Inflammatory macrophage treated with lipopolysaccharide for 4 hours (primary cell): ENCODE measurements around the gene DHCR24.

ENCODE experiments used
- DNase-seq: peaks from one replicate; pipeline ENCODE4 v3.0.0-alpha.2; 2020

Gene DHCR24

DNA sequence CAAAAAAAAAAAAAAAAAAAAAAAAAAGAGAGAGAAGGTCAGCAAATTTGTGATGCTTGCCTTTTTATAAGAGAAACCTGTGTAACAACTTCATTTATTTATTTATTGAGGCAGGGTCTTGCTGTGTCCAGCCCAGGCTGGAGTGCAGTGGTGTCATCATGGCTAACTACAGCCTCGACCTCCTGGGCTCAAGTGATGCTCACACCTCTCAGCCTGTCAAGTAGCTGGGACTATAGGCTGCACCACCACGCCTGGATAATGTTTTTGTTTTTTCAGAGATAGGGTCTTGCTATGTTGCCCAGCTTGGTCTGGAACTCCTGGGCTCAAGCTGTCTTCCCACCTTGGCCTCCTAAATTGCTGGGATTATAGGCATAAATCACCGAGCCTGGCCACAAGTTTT lies 42.4 kb downstream of the DHCR24 start:
- no peak for DNase-seq

DNA sequence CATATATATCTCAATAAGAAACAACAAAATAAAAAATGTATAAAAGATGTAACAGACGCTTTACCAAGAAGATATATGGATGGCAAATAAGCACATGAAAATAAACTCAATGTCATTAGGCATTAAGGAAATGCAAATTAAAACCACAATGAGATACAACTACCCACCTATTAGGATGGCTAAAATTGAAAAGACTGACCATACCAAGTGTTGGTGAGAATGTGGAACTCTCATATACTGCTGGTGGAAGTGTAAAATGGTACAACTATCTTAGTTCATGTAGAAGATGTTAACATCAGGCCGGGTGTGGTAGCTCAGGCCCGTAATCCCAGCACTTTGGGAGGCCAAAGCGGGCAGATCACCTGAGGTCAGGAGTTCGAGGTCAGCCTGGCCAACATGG lies 43.5 kb downstream of the DHCR24 start:
- no peak for DNase-seq

GRCh38 chr1:54842963-54843362 lies 44.0 kb downstream of the DHCR24 start:
- no peak for DNase-seq

DNA sequence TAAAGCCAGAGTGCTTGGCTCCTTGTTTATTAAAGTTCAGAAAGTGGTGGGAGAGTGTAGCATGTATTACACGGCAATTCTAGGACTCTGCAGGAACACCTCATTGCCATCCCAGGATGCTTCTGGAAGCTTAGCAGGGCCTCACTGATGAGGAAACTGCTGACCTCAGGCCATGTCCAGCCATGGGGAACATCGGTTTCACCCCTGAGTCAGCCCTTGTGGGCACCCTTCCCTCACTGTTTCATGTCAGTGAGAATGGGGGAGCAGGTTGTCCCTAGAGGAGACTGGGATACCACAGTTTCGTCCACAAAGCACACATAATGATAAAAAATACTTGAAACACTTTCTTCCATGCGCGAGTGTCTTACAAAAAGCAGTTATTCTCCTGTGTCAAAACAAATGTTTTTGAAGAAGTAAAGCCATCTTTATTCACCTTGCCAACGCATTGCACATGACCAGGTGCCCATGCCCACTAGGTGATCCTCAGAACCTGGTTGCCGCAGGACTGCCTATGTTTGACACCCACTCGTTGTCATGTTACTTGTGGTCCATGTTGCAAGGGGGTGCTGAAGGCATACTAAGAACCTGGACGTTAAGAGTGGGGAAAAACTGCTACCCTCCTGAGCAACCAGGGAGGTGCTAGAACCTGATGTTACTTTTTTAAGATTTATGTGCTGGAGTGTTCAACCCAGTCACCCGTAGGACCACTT lies 44.6 kb downstream of the DHCR24 start:
- DNase-seq: no peak

GRCh38 chr1:54839824-54840223 lies 47.2 kb downstream of the DHCR24 start:
- DNase-seq: no peak

- no peak for DNase-seq
Measured at GRCh38 chr1:54838565-54839180, 48.3 kb downstream of the DHCR24 start.

DNA sequence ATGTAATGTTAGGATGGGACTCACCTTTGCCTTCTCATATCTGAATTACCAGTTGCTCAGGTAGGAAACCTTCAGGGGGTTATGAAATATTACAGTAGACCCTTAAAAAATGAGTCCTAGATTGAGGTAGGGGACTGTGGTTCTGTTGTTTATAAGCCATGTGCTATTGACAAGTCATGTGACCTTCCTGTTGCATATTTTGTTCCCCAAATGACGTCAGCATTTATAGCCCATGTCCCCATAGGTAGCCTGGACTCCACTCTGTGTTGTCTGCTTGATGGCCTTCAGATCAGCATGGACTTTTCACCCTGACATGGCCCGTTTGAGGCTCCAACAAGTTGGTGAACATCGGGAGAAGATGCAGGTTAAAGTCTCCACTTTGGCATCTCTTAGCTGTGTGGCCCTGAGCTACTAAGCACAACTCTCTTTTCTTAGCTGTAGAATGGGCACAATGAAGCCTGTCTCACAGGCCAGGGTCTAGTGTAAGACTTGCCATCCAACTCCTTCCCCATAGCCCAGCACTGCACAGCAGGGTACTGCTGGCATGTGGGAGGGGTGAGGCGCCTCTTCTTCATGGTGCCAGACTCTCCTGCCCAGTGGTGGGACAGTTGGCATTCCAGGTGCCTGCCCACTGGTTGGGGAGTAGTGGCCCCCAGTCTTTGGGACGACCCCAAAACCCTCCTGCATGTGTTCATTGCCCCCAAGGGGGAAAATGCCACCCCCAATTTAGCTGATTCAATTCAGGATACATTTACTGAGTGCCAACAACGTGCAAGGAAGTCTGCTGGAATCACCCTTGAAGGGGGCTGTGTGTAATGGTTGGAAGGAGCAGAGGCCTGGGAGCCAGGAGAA lies 49.8 kb downstream of the DHCR24 start:
- DNase-seq: no peak

DNA sequence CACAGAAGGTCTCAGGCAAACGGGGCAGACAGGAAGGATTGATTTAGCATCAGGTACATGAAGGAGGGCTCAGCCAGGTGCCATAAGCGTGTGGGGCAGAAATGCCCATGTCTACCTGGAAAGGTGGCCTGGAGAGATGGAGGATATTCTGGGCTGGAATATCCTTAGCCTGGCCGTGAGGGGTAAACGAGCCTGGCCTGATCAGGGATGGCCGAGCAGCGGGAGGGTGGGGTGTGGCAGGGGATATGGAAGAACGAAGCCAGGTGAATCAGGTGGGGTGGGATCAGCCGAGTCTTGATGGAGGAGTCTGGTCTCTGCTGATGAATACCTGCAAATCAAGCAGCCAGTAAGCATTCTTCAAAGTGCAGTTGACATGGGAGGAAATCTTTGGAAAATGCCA lies 50.4 kb downstream of the DHCR24 start:
- no peak for DNase-seq

- DNase-seq: no peak
Measured at GRCh38 chr1:54835970-54836369, 51.0 kb downstream of the DHCR24 start.

- no peak for DNase-seq
Measured at GRCh38 chr1:54835131-54835898, 51.7 kb downstream of the DHCR24 start.

GRCh38 chr1:54834007-54834541 lies 52.9 kb downstream of the DHCR24 start:
- DNase-seq: no peak

- no peak for DNase-seq
Measured at GRCh38 chr1:54833121-54833520, 53.9 kb downstream of the DHCR24 start.

GRCh38 chr1:54826226-54826816 lies 60.7 kb downstream of the DHCR24 start:
- no peak for DNase-seq

DNA sequence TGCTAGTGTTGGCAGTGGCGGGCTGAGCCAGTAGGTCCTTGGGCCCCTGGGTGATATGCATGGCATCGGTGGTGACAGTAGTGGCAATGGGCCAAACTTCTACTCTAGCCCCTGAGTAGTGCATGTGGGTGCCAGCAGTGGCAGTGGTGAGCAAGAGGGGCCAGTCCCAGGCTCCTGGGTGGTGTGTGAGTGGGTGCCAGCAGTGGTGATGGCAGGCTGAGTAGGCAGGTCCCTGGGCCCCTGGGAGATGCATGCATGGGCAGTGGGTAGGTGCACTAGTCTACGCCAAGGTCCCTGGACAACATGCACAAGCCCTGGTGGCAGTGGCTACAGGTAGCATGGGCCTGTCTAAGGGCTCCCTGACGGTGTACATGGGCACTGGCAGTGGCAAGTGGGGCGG lies 61.3 kb downstream of the DHCR24 start:
- no peak for DNase-seq

DNA sequence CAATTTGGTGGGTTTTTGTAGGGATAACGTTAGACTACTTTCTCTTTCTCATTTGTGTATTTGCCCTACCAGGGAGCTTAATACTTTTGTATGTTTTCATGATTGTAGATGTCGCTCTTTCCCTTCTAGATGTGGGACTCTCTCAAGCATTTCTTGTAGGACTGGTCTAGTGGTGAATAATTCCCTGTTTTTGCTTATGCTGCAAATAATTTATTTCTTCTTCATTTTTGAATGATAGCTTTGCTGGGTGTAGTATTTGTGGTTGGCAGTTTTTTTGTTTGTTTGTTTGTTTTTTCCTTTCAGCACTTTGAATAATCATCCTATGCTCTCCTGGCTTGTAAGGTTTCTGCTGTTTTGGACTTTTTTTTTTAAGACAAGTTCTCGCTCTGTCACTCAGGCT lies 63.3 kb downstream of the DHCR24 start:
- DNase-seq: no peak

GRCh38 chr1:54819733-54820132 lies 67.3 kb downstream of the DHCR24 start:
- DNase-seq: no peak

- DNase-seq: no peak
Measured at GRCh38 chr1:54819195-54819536, 67.8 kb downstream of the DHCR24 start.

- DNase-seq: no peak
Measured at GRCh38 chr1:54818461-54819194, 68.4 kb downstream of the DHCR24 start.

DNA sequence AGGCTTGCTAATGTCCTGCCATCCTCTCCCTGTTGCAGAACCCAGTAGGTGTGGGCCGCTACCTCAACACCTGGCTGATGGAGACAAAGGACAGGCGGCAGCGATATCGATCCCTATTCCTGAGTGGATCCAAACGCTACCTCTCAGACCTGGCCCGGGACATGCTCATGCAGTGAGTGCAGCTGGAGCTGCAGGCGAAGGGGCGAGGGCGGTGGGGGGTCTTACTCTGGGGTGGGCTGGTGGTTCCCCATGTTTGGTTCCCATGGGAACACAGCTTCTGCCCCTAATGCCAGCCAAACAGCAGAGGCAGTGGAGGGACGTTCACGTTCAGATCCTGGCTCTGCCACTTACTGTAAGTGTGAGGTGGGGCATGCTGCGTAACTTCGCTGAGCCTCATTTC lies 70.0 kb downstream of the DHCR24 start:
- DNase-seq: no peak

- no peak for DNase-seq
Measured at GRCh38 chr1:54816130-54816529, 70.9 kb downstream of the DHCR24 start.

DNA sequence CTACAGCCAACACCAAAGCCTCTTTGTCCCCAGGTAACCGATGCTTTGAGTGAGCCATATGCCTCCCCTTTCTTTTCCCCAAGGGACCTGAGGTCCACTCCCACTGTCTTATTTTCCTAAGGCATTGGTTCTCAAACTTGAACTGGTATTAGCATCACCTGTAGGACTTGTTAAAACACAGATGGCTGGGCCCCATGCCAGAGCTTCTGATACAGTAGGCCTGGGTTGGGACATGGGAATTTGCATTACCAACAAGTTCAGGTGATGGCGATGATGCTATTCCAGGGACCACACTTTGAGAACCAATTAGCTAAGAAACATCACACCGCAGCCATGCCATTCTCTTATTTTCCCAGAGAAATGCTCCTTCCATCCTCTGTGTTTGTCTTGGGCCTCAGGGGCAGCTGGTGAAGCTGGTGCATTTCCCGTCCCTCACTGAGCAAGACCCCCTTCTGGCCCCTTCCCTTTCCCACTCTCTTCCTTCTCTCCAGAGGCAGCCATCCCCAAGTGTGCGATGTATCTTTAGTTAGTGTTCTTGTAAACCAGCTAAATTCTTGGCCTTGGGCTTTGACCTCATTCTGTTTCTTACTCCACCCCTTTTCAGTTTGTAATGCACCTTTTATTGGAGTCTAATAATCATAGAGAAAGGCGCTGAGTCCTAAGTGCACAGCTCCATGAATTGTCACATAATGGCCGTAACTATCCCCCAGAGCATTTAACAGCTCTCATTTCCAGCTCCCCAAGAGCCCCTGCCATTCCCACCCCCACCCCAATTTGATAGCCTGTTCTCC lies 71.7 kb downstream of the DHCR24 start:
- no peak for DNase-seq
